Smooth muscle cell (in vitro differentiated cells): ENCODE measurements around the gene TNF. TPM values are rescaled to one million over a fixed set of nuclear protein-coding genes. Genes with fewer than 3 reads are reported as not detected.

Experiments
- DNase-seq: peaks from one replicate; lab custom pipeline; 2025; ENCODE audit not compliant: unreplicated experiment; lab: John Stamatoyannopoulos, UW
- H2AFZ ChIP-seq: fragments of 200-600 bp; sonication (generic); 2 replicates; pipeline ENCODE4 v1.6.0; 2016; ENCODE audit warnings: antibody characterized with exemption, low read depth, mild to moderate bottlenecking
- H3F3A ChIP-seq: fragments of 200-600 bp; sonication (generic); 2 replicates; pipeline ENCODE4 v1.6.0; 2017; ENCODE audit warnings: antibody characterized with exemption, low read depth
- H3K27ac ChIP-seq: fragments of 200-600 bp; sonication (generic); 2 replicates; pipeline ENCODE4 v1.5.1; 2016; ENCODE audit warnings: low read depth, mild to moderate bottlenecking
- H3K27me3 ChIP-seq: fragments of 200-600 bp; sonication (generic); 2 replicates; pipeline ENCODE4 v1.6.1; 2016; ENCODE audit warnings: low read depth, mild to moderate bottlenecking
- H3K36me3 ChIP-seq: fragments of 200-600 bp; sonication (generic); 2 replicates; pipeline ENCODE4 v1.5.1; 2016; ENCODE audit warnings: low read depth
- H3K4me1 ChIP-seq: fragments of 200-600 bp; sonication (generic); 2 replicates; pipeline ENCODE4 v1.5.1; 2016; ENCODE audit warnings: low read depth
- H3K4me2 ChIP-seq: fragments of 200-600 bp; sonication (generic); 2 replicates; pipeline ENCODE4 v1.6.0; 2016; ENCODE audit warnings: mild to moderate bottlenecking
- H3K4me3 ChIP-seq: fragments of 200-600 bp; sonication (generic); 2 replicates; pipeline ENCODE4 v1.5.1; 2016; ENCODE audit warnings: mild to moderate bottlenecking
- H3K79me2 ChIP-seq: fragments of 200-600 bp; sonication (generic); 2 replicates; pipeline ENCODE4 v1.6.0; 2016; ENCODE audit warnings: low read depth, mild to moderate bottlenecking
- H3K9ac ChIP-seq: fragments of 200-600 bp; sonication (generic); 2 replicates; pipeline ENCODE4 v1.6.0; 2016; ENCODE audit warnings: low read depth
- H3K9me3 ChIP-seq: fragments of 200-600 bp; sonication (generic); replicated peaks from 2 replicates; pipeline ENCODE4 v1.5.1; 2016; ENCODE audit warnings: low read depth
- H4K20me1 ChIP-seq: fragments of 200-600 bp; sonication (generic); 2 replicates; pipeline ENCODE4 v1.6.0; 2016; ENCODE audit warnings: low read depth
- WGBS: methylation state at CpG from one replicate; pipeline ENCODE4 v1.1.7; 2016; ENCODE audit warnings: low lambda C conversion rate; 5-methylcytosine and 5-hydroxymethylcytosine counted together
- polyA plus RNA-seq: library from polyadenylated mRNA; unstranded; fragments of >200 nt; fragmentation: Nextera tagmentation; extraction: Ambion mirVana; gene quantifications from 2 replicates; pipeline ENCODE4 v1.2.1, GENCODE V29; 2016
- total RNA-seq: library from RNA; depleted of rRNA; stranded (reverse); fragments of >200 nt; gene quantifications from 2 replicates; pipeline ENCODE4 v1.2.3, GENCODE V29; 2014
- TF ChIP-seq, protein P1 (sequence below): fragments of 200-600 bp; sonication (generic); IDR thresholded peaks from 2 replicates; pipeline ENCODE4 v1.5.1; 2017; ENCODE audit warnings: borderline replicate concordance, mild to moderate bottlenecking, antibody characterized with exemption; ENCODE audit not compliant: insufficient read depth, poor library complexity, severe bottlenecking

The TNF gene
- total and polyA plus RNA-seq, 2 experiments from 2014 or later, result 0.94 to 1.5 TPM

DNA sequence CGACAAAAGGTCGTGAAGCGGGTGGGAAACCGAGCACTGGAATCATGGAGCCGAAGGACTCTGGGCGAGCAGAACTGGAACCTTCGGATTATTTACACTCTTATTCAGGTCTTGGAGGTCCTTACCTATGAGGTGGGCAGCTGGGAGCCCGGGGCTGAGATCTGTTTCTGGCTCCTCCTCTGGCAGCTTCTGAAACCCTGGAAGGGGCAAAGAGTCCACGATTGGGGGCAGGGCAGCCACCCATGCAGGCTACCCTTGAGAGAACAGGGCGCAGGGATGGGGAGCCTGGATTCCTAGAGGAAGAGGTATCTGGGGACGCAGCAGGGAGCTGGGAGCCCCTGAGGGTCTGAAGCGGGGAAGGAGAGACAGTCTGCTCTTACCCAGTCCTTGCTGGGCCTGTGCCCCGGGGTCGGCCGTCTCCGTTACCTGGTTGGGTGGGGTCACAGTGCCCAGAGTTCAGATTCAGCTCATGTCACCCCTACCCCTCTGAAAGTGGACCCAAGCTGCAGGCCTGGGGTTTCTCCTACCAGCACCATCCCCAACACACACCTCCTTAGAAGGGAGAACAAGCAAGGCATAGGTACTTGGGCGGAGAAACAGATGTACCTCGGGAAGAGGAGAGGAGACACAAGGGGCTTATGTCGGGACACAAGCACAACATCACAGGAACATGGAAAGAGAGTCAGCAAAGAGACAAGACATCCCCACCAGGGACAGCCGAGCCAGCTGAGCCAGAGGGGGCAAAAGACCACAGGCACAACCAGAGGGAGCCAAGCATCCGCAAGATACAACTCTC, 6.3 kb downstream of the TNF start:
- H3K36me3 ChIP-seq, result no peaks in the 10 kb centered on the region
- no peaks in the 10 kb centered on the region for H4K20me1 ChIP-seq
- peak overlapping the region; percentile 84 for H3K4me2 ChIP-seq
- H3K27ac ChIP-seq, result peak overlapping the region; percentile 42
- peak overlapping the region; percentile 79 for H2AFZ ChIP-seq
- no peaks in the 10 kb centered on the region for H3K79me2 ChIP-seq
- no peaks in the 10 kb centered on the region for H3K27me3 ChIP-seq
- TF ChIP-seq, protein P1, sequence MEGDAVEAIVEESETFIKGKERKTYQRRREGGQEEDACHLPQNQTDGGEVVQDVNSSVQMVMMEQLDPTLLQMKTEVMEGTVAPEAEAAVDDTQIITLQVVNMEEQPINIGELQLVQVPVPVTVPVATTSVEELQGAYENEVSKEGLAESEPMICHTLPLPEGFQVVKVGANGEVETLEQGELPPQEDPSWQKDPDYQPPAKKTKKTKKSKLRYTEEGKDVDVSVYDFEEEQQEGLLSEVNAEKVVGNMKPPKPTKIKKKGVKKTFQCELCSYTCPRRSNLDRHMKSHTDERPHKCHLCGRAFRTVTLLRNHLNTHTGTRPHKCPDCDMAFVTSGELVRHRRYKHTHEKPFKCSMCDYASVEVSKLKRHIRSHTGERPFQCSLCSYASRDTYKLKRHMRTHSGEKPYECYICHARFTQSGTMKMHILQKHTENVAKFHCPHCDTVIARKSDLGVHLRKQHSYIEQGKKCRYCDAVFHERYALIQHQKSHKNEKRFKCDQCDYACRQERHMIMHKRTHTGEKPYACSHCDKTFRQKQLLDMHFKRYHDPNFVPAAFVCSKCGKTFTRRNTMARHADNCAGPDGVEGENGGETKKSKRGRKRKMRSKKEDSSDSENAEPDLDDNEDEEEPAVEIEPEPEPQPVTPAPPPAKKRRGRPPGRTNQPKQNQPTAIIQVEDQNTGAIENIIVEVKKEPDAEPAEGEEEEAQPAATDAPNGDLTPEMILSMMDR, result no peak
- H3F3A ChIP-seq, result no peaks in the 10 kb centered on the region
- DNase-seq, result no peak
- H3K9me3 ChIP-seq, result no peaks in the 10 kb centered on the region
- peak overlapping the region; percentile 82 for H3K9ac ChIP-seq
- H3K4me3 ChIP-seq, result peak overlapping the region; percentile 63
- H3K4me1 ChIP-seq, result no peaks in the 10 kb centered on the region
- WGBS, result 41% methylated on average over 21 of the region's 21 CpGs

DNA sequence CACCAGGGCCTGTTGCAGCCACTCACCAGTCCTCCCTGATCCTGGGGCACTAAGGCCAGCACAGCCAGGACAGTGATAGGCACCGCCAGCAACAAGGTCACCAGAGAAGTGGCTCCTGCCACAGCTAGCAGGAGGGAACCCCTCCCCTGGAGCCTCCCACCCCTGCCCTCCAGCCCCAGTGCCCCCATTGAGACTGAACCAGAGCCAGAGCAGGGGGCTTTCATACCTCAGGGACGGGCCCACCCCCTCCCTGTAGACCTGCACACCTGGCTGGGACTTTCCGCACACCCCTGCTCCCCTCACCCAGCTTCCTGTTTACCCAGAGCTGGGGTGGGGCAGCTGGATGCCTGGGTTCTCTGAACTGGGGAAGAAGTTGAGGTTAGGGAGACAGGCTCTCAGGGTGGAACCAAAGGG, 6.9 kb downstream of the TNF start, which contains the start of gene LTB:
Gene LTB (minus strand): TSS at position 195 of the 414 bp plus-strand sequence. CDS start 7 bp downstream, at position 188.
- Histone ChIP-seq H3K79me2 (no peaks in the 10 kb centered on the region), H3K4me3 (peak within 1 kb of the TSS; percentile 63), H3K27me3 (no peaks in the 10 kb centered on the region), H3K4me1 (no peaks in the 10 kb centered on the region), H2AFZ (peak within 1 kb of the TSS; percentile 79), H3K4me2 (peak within 1 kb of the TSS; percentile 84), H3K9ac (peak within 1 kb of the TSS; percentile 82), H3K36me3 (no peaks in the 10 kb centered on the region), H3F3A (no peaks in the 10 kb centered on the region), H4K20me1 (no peaks in the 10 kb centered on the region), H3K9me3 (no peaks in the 10 kb centered on the region), H3K27ac (peak within 1 kb of the TSS; percentile 42)
- 97% methylated on average over 3 of the region's 3 CpGs for WGBS
- no peak for DNase-seq
- TF ChIP-seq, protein P1, result no peak

DNA sequence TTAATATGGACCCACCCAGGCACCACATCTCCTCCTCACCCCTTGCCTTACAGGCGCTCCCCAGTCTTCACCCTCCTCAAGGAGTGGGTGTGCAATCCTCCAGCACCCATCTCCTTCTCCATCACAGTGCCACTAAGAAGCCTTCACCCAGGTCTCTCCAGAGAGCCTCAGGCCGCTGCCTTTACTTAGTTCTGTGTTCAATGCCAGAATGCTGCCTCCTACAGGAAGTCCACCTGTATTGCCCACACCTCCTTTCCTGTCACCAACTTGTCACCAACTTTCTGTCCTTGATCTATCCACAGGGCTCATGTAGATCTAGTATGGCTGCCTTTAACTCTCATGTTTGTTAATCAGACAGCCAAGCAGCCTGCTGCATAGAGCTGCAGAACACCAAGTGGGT, 10.1 kb downstream of the TNF start:
- Histone ChIP-seq H3K4me1 (no peaks in the 10 kb centered on the region), H3K9ac (no peak overlapping the region), H3K79me2 (no peaks in the 10 kb centered on the region), H4K20me1 (no peaks in the 10 kb centered on the region), H3K4me2 (no peak overlapping the region), H3K27me3 (no peaks in the 10 kb centered on the region), H3K4me3 (no peak overlapping the region), H3F3A (no peaks in the 10 kb centered on the region), H3K36me3 (no peaks in the 10 kb centered on the region), H3K27ac (no peak overlapping the region), H3K9me3 (no peaks in the 10 kb centered on the region), H2AFZ (no peak overlapping the region)
- DNase-seq, result no peak
- TF ChIP-seq, protein P1, result peak; percentile 33
- WGBS, result 74% methylated on average over 2 of the region's 2 CpGs
